GM21619 (cell line): ENCODE results near the gene HDHD5.

Source experiments
- ATAC-seq: cut with Tn5 transposase; IDR thresholded peaks from one replicate; pipeline ENCODE4 v1.9.1; 2021; ENCODE audit not compliant: unreplicated experiment

The HDHD5 gene

DNA sequence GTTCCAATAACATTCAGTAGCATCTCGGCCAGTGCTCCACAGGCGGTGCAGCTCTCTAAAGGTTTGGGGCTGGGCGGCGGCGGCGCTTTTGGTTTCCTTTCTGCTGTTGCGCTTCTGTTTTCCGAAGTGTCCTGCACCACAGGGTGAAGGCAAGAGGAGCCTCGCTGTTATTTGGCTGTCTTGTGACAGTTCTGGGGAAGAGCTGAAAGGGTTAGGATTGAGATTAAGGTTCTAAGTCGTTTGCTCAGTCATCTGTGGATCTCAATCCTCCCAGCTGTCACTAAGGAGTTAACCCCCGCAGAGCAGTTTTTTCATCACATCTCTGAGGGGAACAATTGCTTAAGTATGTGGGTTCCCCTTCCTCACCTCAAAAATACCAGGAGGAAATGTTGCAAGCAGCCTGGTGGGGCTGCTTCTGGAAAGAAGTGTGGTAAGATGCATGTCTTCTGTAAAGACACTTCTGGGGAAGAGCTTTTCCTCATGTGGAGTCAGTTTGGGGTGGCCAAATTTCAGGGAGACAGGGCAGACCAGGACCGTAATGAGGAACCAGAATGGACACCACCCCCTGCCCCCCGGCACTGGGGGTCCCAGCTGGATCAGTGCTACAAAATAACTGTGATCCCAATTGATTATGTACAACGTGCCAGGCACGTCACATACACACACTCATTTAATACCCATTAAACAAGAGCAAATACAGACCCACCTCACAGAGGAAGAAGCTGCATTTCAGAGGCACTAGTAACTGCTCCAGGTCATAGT, 52.1 kb downstream of the HDHD5 start:
- ATAC-seq, result no peak

DNA sequence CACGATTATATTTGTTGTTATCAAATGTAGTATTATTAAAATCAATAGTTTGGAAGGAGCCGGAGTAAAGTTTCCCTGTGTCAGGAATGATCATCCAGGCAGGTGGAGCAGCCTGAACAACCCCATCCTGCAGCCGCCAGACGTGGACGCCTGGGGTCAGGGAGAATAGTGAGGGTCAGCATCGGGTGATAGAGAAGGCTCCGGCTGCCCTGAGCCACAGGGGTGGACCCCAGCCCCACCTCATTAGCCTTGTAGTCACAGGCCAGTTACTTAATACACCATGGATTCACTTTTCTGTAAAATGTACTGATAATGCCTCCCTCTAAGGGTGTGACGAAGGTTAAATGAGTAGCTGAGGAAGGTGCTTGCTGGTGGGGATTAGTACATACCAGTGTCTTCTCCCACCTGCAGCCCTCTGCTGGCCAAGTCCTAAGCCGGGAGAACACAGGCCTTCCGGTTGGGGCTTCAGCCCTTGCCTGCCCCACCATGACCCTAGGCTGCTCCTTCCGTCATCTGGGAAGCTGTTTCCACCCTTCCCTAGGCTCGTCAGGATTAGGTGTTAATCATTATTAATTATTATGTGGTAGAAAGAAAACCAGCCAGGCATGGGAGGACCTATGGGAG, 52.8 kb downstream of the HDHD5 start:
- ATAC-seq, result no peak

DNA sequence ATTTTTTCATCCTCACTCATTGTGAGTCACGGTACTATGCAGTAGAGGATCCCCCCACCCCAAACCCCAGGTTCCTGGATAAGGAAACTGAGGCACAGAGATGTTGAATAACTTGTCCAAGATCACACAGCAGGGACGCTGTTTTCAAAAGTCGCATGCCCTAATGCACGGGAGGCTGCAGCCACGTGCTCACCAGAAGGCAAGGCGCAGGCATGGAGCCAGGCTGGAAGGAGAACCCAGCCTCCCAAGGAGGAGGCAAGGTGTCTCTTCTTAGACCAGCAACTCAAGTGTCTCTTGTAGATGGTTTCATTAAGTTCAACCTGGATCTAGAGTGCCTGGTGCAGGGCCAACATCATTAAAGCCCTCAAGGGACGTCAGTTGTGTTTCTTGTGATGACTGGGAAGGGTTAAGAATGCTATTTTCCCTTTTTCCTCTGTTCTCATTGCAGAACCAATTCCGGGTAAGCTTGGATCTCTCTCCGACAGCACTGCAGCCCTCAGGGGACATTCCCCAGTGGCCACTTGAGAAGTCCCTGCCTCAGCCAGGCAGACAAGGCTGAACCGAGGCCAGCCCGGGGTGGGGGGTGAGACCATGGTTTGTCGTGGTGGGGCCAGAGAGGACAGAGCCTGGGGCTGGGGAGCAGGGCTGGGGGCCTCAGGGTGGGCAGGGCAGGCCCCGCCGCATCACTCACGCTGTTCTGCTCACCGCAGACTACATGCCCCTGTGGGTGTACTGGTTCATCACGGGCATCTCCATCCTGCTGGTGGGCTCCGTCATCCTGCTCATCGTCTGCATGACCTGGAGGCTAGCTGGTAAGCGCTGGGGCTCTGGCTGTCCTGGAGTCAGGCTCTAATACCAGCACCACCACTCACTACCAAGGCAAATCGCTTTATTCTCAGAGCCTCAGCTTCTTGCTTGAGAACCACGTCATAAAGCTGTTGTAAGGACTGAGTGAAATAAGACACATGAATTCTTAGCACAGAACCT, 53.6 kb downstream of the HDHD5 start:
- no peak for ATAC-seq

DNA sequence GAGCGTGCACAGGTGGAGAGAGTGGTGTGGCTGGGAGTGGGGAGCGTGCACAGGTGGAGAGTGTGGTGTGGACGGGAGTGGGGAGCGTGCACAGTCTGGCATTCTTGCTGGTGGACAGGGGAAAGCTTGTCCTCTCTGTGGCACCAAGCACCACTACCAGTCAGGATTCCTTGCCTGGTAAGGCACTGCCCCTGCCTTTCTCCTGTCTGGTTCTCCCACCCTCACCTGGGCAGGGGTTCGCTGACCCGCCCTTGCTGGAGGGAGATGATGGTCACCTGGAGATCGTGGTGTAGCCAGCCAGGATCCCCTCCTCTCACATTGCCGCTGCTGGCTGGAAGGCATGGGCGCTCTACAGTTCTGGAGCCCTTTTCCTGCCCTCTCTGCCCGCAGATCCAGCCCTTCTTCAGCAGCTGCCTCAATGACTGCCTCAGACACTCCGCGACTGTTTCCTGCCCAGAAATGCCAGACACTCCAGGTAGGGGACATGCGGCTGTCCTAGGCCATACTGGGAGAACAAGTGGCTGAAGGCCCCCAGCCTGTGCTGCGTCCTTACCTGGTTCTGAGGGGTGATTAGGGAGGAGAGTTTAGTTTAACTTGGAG, 54.6 kb downstream of the HDHD5 start:
- no peak for ATAC-seq

DNA sequence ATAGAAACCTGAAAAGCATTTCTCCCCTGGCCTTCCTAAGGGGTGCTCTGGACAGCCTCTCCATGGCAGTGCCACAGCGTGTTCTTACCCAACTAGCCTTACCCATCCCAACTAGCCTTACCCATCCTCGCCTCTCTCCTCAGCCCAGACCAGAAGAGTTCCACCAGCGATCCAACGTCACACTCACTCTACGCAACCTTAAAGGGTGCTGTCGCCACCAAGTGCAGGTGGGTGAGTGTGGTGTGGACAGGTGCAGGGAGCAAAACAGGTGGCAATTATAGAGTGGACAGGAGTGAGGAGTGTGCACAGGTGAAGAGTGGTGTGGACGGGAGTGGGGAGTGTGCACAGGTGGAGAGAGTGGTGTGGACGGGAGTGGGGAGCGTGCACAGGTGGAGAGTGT, 55.7 kb downstream of the HDHD5 start:
- no peak for ATAC-seq

DNA sequence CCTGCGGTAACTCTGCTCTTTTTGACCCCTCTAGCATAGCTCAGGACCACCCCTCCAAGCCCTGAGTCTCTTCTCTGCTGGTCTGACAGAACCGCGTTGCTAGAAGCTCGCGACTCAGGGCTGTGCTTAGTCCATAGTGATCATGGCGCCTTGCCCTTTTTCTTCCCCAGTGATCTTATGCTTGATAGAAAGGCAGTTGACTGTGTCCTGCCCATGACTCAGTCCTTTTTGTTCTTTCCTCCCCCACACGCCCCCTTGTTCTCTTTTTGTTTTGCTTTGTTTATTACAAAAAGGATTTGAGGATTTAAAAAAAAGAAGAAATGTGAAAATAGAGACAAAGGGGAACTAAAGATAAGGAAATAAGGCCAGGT, 56.8 kb downstream of the HDHD5 start:
- ATAC-seq, result no peak

DNA sequence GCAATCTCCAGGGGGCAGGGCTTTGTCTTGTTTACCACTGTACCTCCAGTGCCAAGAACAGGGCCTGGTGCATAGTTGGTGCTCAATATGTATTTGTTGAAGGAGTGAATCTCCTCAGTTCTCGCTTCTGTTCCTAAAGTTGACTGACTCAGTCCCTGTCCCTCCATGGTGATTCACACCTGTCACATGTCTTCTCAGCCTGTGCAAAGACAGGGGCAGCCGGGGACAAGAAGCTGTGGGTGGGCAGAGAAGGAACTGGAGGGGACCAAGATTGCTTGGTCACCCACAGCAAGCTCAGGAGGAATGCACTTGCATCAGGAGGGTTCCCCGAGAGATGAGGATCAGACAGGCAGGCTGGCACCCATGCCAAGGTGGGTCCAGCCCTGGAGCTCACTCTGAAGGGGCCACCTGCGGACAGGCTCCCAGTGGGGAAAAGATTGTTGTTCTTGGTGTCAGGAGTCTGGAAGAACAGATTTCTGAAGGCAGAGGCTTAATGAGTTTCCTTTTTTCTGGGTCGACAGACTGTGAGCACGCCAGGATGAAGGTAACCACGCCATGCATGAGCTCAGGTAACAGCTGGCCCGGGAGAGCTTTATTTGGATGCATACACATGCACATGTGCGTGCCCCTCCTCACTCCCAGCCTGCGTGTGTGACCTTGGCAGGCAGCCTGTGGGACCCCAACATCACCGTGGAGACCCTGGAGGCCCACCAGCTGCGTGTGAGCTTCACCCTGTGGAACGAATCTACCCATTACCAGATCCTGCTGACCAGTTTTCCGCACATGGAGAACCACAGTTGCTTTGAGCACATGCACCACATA, 57.4 kb downstream of the HDHD5 start:
- ATAC-seq, result no peak

DNA sequence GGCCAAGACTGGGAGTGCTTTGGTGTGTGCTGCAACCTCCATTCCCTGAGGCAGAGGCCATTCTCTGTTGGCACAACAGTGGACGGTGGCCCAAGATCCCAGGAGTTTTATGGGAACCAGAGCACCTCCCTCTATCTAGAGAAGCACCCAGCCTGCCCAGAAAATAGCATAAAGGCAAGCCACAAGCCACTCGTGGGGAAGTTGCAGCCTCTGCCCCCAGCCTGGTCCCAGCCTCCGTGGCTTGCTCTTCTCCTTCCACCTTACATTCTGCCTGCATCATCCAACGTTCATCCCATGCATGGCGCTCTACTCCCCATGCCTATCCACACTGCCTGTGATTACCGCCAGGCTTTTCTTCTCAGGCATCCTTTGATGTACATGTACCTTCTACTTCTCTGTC, 58.5 kb downstream of the HDHD5 start:
- ATAC-seq, result no peak

DNA sequence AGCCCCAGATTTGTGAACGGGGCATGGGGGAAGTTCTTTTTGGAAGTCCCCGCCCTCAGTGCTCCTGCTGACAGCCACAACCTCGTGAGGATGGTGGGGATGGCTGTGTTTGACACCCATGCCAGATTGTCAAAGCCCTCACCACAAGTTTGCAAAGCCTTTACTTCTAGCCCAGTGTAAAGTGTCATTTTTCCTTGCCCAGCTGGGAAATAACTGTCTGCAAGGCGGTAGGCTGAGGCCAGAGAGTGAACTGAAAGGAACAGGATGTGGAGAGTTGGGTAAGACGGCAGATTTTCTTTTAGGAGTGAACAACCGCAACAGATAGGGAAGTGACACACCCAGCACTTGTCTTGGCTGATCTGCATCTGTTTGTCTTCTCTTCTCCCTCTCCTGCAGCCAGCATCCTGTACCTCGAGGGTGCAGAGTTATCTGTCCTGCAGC, 60.7 kb downstream of the HDHD5 start:
- ATAC-seq, result no peak

DNA sequence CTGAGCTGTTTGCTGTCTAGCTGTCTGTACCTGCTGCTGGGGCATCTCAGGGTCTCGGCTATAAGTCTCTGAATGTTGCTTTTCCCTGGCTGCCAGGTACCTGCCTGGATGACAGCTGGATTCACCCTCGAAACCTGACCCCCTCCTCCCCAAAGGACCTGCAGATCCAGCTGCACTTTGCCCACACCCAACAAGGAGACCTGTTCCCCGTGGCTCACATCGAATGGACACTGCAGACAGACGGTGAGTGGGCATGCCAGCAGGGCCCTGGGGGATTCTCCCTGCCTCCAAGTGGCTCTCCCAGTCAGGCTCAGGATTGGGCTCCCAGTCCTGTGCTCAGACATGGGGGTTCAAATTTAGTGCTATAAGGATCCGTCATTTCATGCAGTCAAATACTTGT, 61.4 kb downstream of the HDHD5 start:
- ATAC-seq, result no peak

DNA sequence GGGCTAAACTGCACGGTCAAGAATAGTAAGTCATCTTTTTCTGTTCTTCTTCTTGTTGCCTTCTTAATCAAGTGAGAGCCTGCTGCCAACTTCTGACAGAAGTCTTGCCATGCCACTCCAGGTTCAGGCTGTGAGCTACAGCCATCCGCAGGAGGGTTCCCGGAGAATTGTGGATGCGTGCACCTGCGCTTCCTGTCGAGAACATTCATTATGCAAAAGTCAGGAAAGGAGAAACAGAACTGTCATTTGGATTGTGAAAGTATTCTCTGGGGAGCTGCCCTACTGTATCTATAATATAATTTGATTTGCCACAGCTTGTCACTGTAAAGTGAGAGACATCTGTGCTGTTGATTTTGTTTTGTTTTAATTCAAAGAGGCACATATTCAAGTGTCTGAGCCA, 62.0 kb downstream of the HDHD5 start:
- no peak for ATAC-seq

DNA sequence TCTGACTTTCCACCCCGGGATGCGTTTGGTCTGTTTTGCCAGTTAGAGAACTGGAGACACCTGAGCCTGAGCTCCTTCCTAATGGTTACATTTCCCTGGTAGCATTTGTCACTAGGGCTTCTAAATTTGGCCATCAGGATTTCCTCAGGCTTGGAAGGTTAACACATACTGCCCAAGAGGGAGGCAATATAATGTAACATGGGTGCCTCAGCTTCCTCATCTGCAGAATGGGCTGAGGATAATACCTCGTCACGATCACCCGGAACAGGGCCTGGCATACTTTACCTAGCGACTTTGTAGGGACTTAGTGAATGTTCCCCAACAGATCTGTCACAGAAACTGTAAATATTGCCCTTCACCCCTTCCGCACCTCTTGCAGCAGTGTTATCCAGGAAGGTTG, 63.0 kb downstream of the HDHD5 start:
- no peak for ATAC-seq

DNA sequence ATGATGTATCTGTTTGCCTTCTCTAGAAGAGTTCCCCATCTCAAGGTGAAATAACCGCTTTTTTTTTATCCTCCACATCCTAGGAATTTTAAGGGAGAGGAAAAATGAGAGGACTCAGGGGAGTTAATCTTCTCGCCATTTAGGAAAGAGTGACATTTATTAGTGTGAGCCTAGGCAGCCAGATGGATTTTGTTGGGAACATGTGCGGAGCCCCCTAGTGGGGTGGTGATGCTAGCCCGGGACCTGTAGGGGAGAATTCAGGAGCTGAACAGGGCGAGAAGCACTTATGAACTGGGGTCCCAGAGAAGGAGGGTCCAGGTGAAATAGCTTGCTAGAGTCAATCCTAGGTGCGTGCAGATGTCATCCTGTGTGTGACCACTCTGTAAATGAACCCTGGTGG, 63.5 kb downstream of the HDHD5 start:
- ATAC-seq, result no peak

DNA sequence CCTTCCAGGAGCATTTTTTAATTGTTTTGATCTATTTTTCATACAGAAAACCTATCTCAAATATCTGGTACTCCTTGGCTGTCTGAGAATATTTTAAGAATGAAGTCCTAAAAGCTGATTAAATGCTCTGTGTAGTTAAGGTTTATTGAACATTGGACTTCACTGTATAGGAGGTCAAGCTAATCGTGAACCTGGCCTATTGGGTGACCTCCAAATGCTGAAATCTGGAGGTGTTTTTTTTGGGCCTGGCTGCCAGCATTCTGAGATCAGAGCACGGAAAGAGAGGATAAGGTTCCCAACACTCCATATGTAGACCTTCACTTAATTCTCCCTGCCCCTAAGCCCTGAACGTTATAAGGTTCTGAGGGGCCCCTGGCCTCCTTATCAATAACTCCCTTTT, 66.0 kb downstream of the HDHD5 start:
- ATAC-seq, result no peak

DNA sequence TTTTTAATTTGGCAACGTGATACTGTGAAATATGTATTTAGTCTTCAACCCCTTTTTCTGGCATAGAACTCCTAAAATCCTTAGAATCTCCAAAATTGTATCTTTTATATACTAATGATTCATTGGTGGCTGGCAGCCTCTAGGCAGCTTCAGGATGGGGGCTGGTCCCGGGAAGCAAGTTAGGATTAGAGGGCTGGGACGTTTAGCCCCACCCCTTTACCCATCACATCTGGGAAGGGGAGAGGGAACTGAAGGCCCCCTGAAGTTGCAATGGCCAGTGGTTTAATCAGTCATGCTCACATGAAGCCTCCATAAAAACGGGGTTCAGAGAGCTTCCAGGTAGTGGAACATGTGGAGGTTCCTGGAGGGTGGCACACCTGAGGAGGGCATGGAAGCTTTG, 67.2 kb downstream of the HDHD5 start:
- ATAC-seq, result no peak

DNA sequence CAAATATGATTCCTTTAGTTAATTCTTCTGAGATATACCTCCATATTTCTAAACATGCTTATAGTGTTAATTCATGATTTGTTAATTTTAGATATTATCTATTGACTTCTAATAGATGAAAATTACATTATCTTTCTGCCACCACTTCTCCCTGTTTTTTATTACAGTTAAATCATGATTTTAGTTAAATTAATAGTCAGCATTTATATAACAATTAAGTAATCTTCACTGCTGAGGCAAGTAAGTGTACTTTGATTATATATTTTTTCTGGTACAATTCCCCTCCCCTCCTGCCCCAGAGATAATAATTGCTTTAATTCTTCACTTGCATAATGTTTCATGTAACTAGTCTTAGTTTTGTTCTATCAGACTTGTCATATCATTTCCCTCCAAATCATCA, 68.5 kb downstream of the HDHD5 start:
- ATAC-seq, result no peak
